ENCODE measurements around the gene TAPT1. TPM values are rescaled to one million over a fixed set of nuclear protein-coding genes. Genes with fewer than 3 reads are reported as not detected.

TAPT1 gene
- total and polyA plus RNA-seq, 2 donors (not counting 3 experiments of a cell fraction or from before 2014, with no cell fraction given): 6.9 to 17.5 TPM

DNA sequence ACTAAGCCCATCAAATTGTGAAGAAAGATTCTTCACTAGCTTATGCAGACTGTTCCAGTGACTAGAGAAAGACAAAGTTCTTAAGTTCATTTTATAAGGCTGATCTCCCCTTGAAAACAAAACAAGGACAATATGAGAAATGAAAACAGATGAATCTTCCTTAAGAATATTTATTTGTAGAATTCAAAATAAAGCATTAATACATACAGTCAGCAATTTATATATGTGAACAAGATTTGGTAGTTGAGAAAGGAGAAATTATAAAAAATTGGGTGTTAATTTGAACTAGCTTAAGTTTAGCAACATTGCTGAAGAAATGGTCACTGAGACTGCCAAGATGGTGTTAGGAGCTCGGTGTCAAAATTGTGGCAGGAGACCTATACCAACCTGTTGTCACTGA lies 41.4 kb upstream of the TAPT1 start:
- BruUV-seq (replicated peaks): no TSS peak
- Histone ChIP-seq H3K79me2 (ENCODE audit: control insufficient read depth, insufficient read depth, low read length) (no peaks in the 10 kb centered on the region), H2AFZ (ENCODE audit: low read depth, low read length) (no peak overlapping the region), H3K27ac (ENCODE audit: insufficient read depth, low read depth, low read length) (no peak overlapping the region), H3K4me2 (ENCODE audit: insufficient read depth, low read length) (no peak overlapping the region), H4K20me1 (replicated peaks; ENCODE audit: control insufficient read depth, extremely low read depth, insufficient read depth, low read length) (no peaks in the 10 kb centered on the region), H3K27me3 (ENCODE audit: control insufficient read depth in 2 of 2, insufficient read depth in 2 of 2, low read length in 2 of 2) (peaks cover 0 to 9% of the 10 kb centered on the region in 2 experiments), H3K4me1 (ENCODE audit: control insufficient read depth, extremely low read depth, insufficient read depth, low read length) (no peaks in the 10 kb centered on the region), H3K9me1 (replicated peaks; ENCODE audit: control insufficient read depth, extremely low read depth, insufficient read depth, low read length) (no peaks in the 10 kb centered on the region), H3K36me3 (ENCODE audit: control insufficient read depth in 2 of 2, extremely low read depth in 1 of 2, insufficient read depth in 2 of 2, low read length in 2 of 2) (no peaks in the 10 kb centered on the region), H3K9ac (replicated peaks; ENCODE audit: extremely low read depth, insufficient read depth, low read length) (no peak overlapping the region), H3K4me3 (replicated peaks in 1 of 3; ENCODE audit: insufficient read depth in 1 of 3, low read depth in 1 of 3, low read length in 3 of 3) (no peak overlapping the region), H3K9me3 (replicated peaks; ENCODE audit: control insufficient read depth, insufficient read depth, low read length) (no peaks in the 10 kb centered on the region)
- FAIRE-seq (no peak), DNase-seq (ENCODE audit: low read depth, low spot score) (no peak)
- TF ChIP-seq MYC (IDR thresholded peaks at IDR 0.05; ENCODE audit: low read depth, low read length) (no peak), POLR2AphosphoS5 (IDR thresholded peaks at IDR 0.05; ENCODE audit: insufficient read depth, low read depth, low read length) (no peak), EZH2 (IDR thresholded peaks at IDR 0.05; ENCODE audit: borderline replicate concordance, low read depth, low read length, severe bottlenecking) (no peak), FOS (IDR thresholded peaks at IDR 0.05; ENCODE audit: borderline replicate concordance, insufficient read depth, low read length) (no peak), GATA2 (IDR thresholded peaks at IDR 0.05; ENCODE audit: insufficient read depth, insufficient read length, low read depth, low read length) (no peak), JUN (IDR thresholded peaks at IDR 0.05; ENCODE audit: borderline replicate concordance, insufficient read depth, insufficient read length, low read depth) (no peak), POLR2A (IDR thresholded peaks at IDR 0.05; ENCODE audit: low read depth, low read length) (no peak)
- TF ChIP-seq, protein P1, sequence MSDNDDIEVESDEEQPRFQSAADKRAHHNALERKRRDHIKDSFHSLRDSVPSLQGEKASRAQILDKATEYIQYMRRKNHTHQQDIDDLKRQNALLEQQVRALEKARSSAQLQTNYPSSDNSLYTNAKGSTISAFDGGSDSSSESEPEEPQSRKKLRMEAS (IDR thresholded peaks at IDR 0.05; ENCODE audit: insufficient read depth, insufficient read length): no peak
- TF ChIP-seq, protein P2, sequence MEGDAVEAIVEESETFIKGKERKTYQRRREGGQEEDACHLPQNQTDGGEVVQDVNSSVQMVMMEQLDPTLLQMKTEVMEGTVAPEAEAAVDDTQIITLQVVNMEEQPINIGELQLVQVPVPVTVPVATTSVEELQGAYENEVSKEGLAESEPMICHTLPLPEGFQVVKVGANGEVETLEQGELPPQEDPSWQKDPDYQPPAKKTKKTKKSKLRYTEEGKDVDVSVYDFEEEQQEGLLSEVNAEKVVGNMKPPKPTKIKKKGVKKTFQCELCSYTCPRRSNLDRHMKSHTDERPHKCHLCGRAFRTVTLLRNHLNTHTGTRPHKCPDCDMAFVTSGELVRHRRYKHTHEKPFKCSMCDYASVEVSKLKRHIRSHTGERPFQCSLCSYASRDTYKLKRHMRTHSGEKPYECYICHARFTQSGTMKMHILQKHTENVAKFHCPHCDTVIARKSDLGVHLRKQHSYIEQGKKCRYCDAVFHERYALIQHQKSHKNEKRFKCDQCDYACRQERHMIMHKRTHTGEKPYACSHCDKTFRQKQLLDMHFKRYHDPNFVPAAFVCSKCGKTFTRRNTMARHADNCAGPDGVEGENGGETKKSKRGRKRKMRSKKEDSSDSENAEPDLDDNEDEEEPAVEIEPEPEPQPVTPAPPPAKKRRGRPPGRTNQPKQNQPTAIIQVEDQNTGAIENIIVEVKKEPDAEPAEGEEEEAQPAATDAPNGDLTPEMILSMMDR (IDR thresholded peaks at IDR 0.05; ENCODE audit: extremely low read depth in 1 of 2, insufficient read depth in 1 of 2, low read depth in 1 of 2, low read length in 2 of 2): no peak
- POLR2A ChIA-PET: interaction anchor here (0.6 kb wide), 1 partner anchor 235 kb away, joined by 3 read pairs; no protein-coding TSS in a partner anchor
- CTCF ChIA-PET: interaction anchor here (0.9 to 1.3 kb wide), 2 partner anchors 235 to 304 kb away, joined by 3 to 4 read pairs; no protein-coding TSS in a partner anchor
- intact Hi-C loops (cut with micrococcal nuclease): loop anchor here (5.0 to 10.0 kb wide), 2 partner anchors 460 to 793 kb away; no protein-coding TSS in a partner anchor
- dilution Hi-C loops (cut with MboI; ENCODE audit: extremely low pct_ligation_motif_present, low sequenced_read_pairs): no loop called here
